GM23248 (cell line): ENCODE measurements around the gene ASF1B. TPM values are rescaled to one million over a fixed set of nuclear protein-coding genes. Genes with fewer than 3 reads are reported as not detected.

ENCODE experiments used
- DNase-seq: peaks from one replicate; pipeline ENCODE4 v3.0.0-alpha.2; 2015
- H2AFZ ChIP-seq: fragments of 200-600 bp; sonication (generic); 2 replicates; pipeline ENCODE4 v1.6.1; 2016; ENCODE audit warnings: antibody characterized with exemption
- H3F3A ChIP-seq: fragments of 200-600 bp; sonication (generic); 2 replicates; pipeline ENCODE4 v1.6.1; 2016; ENCODE audit warnings: mild to moderate bottlenecking, antibody characterized with exemption, mixed run types; ENCODE audit not compliant: insufficient read depth
- H3K27ac ChIP-seq: fragments of 200-600 bp; sonication (generic); 2 replicates; pipeline ENCODE4 v1.5.1; 2016; ENCODE audit warnings: mild to moderate bottlenecking
- H3K27me3 ChIP-seq: fragments of 200-600 bp; sonication (generic); replicated peaks from 2 replicates; pipeline ENCODE4 v1.6.1; 2016; ENCODE audit warnings: mild to moderate bottlenecking; ENCODE audit not compliant: insufficient read depth
- H3K36me3 ChIP-seq: fragments of 200-600 bp; sonication (generic); 2 replicates; pipeline ENCODE4 v1.6.1; 2016; ENCODE audit warnings: low read depth, mild to moderate bottlenecking
- H3K4me1 ChIP-seq: fragments of 200-600 bp; sonication (generic); 2 replicates; pipeline ENCODE4 v1.6.1; 2016; ENCODE audit warnings: mild to moderate bottlenecking; ENCODE audit not compliant: insufficient read depth
- H3K4me2 ChIP-seq: fragments of 200-600 bp; sonication (generic); one replicate; pipeline ENCODE4 v1.6.1; 2016; ENCODE audit warnings: mild to moderate bottlenecking; ENCODE audit not compliant: unreplicated experiment
- H3K4me3 ChIP-seq: fragments of 200-600 bp; sonication (generic); 2 replicates; pipeline ENCODE4 v1.5.1; 2016; ENCODE audit warnings: mild to moderate bottlenecking
- H3K79me2 ChIP-seq: fragments of 200-600 bp; sonication (generic); 2 replicates; pipeline ENCODE4 v1.6.1; 2016; ENCODE audit warnings: mild to moderate bottlenecking; ENCODE audit not compliant: insufficient read depth
- H3K9ac ChIP-seq: fragments of 200-600 bp; sonication (generic); 2 replicates; pipeline ENCODE4 v1.6.1; 2016; ENCODE audit warnings: mild to moderate bottlenecking
- H3K9me2 ChIP-seq: fragments of 200-600 bp; sonication (generic); 2 replicates; pipeline ENCODE4 v1.6.1; 2016; ENCODE audit warnings: mixed run types, mild to moderate bottlenecking, moderate library complexity; ENCODE audit not compliant: insufficient read depth
- H3K9me3 ChIP-seq: fragments of 200-600 bp; sonication (generic); one replicate; pipeline ENCODE4 v1.6.1; 2017; ENCODE audit warnings: low read depth
- H4K20me1 ChIP-seq: fragments of 200-600 bp; sonication (generic); 2 replicates; pipeline ENCODE4 v1.6.0; 2016; ENCODE audit not compliant: insufficient read depth
- EZH2 ChIP-seq: fragments of 200-600 bp; sonication (generic); IDR thresholded peaks from 2 replicates; pipeline ENCODE4 v1.6.1; 2018; ENCODE audit warnings: antibody characterized with exemption, mild to moderate bottlenecking; ENCODE audit not compliant: insufficient read depth, poor library complexity, severe bottlenecking
- EZH2phosphoT487 ChIP-seq: fragments of 200-600 bp; sonication (generic); IDR thresholded peaks from 2 replicates; pipeline ENCODE4 v1.6.1; 2018; ENCODE audit warnings: antibody characterized with exemption, moderate library complexity, mild to moderate bottlenecking, low read depth; ENCODE audit not compliant: insufficient read depth
- WGBS, 2 experiments: methylation state at CpG; one replicate each; pipeline ENCODE4 v1.1.6; 2015 to 2017; ENCODE audit warnings: low lambda C conversion rate in 2 of 2, low coverage in 1 of 2; ENCODE audit errors: missing lambda C conversion rate in 2 of 2; 5-methylcytosine and 5-hydroxymethylcytosine counted together
- in situ Hi-C: fragments of 300-500 bp; cut with MboI; formaldehyde crosslinking; loops from 2 replicates; pipeline ENCODE4 v1.15.0; 2020
- polyA plus RNA-seq: library from polyadenylated mRNA; unstranded; fragments of >200 nt; fragmentation: Nextera tagmentation; extraction: Ambion mirVana; gene quantifications from 2 replicates; pipeline ENCODE4 v1.2.1, GENCODE V29; 2016
- total RNA-seq: library from RNA; depleted of rRNA; stranded (reverse); fragments of >200 nt; shearing (Covaris generic); gene quantifications from 2 replicates; pipeline ENCODE4 v1.2.3, GENCODE V29; 2014

Gene ASF1B
- total and polyA plus RNA-seq, 2 experiments from 2014 or later: 11.2 to 19.0 TPM

DNA sequence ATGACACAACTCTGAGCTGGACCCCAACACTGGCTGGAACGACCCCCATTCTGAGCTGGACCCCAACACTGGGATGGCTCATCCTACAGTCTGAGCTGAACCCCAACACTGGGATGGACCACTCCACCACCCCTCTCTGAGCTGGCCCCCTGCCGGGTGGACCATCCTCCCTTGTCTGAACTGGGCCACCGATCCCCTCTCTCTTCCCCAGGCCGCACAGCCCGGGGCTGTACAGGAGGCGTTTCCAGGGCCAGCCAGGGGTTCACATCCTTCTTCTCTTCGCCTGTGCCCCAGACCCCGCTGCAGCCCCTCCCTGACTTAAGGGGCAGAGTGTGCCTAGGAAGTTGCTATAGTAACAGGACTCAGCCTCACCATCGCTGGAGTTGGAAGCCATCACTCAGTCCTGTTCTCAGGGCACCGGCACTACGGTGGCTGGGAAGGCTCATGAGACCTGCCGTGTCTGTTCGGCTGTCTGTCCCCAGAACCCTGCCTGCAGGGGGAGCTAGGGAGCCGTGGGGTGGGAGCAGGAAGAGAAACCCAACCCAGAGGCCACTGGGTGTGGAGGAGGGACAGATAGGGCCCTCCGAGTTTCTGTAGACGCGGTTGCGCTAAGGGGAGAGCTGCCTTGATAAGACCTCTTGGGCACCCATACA lies 22.5 kb downstream of the ASF1B start:
- Histone ChIP-seq H3K9ac (peak overlapping the region; percentile 43; the same call in 1 of the 2 replicates), H3F3A (peaks cover 2% of the 10 kb centered on the region), H3K79me2 (peaks cover 81% of the 10 kb centered on the region), H3K27ac (no peak overlapping the region), H3K4me3 (no peak overlapping the region), H3K9me3 (no peaks in the 10 kb centered on the region), H3K4me1 (peaks cover 33% of the 10 kb centered on the region), H4K20me1 (no peaks in the 10 kb centered on the region), H3K9me2 (no peaks in the 10 kb centered on the region), H3K36me3 (no peaks in the 10 kb centered on the region), H3K4me2 (no peak overlapping the region), H3K27me3 (no peaks in the 10 kb centered on the region), H2AFZ (no peak overlapping the region; the same call in 1 of the 2 replicates)
- WGBS, 2 experiments: 85 to 86% methylated on average over 16 to 18 of the region's 18 CpGs
- in situ Hi-C loops: no loop called here
- no peak for TF ChIP-seq EZH2
- no peak for DNase-seq

DNA sequence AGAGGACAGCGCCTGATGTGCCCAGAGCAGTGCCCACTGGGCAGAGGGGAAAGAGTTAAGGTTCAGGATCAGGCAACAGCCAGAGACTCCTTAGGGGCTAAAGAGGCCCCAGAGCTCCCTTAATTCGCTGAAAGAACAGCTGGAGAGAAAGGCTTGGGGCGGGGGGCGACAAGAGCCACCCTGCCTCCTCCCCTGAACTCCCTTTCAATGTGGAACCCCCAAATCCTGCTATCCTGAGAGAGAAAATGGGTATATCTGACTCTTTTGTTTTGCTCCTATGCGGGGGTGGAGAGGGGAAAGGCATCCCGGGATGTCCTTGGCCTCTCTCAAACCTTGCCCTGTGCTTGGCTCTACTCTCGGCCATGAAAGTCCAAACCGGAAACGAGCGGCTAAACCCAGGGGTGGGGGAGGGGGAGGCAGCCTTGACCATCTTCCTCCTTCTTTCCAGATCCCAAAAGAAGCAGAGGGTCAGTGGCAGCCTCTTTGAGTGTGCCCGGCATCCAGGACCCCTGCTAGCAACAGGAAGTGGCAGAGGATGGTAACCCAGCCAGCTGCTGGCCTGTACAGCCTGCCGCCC lies 23.5 kb downstream of the ASF1B start:
- Histone ChIP-seq H4K20me1 (no peaks in the 10 kb centered on the region), H3K27ac (peak overlapping the region; percentile 38; the same call in 1 of the 2 replicates), H3K27me3 (no peaks in the 10 kb centered on the region), H3K4me1 (peaks cover 30% of the 10 kb centered on the region), H3K9me3 (no peaks in the 10 kb centered on the region), H3K79me2 (peaks cover 90% of the 10 kb centered on the region), H3K9ac (peak overlapping the region; percentile 43), H3K4me3 (peak overlapping the region; percentile 10; the same call in 1 of the 2 replicates), H3K9me2 (no peaks in the 10 kb centered on the region), H3K36me3 (no peaks in the 10 kb centered on the region), H3F3A (no peaks in the 10 kb centered on the region), H3K4me2 (peak overlapping the region; percentile 44), H2AFZ (peak overlapping the region; percentile 35)
- 15 to 36% methylated on average over 10 to 12 of the region's 12 CpGs for WGBS, 2 experiments
- no peak for TF ChIP-seq EZH2phosphoT487
- TF ChIP-seq EZH2: no peak
- DNase-seq: peak; percentile 53
- in situ Hi-C loops: no loop called here

DNA sequence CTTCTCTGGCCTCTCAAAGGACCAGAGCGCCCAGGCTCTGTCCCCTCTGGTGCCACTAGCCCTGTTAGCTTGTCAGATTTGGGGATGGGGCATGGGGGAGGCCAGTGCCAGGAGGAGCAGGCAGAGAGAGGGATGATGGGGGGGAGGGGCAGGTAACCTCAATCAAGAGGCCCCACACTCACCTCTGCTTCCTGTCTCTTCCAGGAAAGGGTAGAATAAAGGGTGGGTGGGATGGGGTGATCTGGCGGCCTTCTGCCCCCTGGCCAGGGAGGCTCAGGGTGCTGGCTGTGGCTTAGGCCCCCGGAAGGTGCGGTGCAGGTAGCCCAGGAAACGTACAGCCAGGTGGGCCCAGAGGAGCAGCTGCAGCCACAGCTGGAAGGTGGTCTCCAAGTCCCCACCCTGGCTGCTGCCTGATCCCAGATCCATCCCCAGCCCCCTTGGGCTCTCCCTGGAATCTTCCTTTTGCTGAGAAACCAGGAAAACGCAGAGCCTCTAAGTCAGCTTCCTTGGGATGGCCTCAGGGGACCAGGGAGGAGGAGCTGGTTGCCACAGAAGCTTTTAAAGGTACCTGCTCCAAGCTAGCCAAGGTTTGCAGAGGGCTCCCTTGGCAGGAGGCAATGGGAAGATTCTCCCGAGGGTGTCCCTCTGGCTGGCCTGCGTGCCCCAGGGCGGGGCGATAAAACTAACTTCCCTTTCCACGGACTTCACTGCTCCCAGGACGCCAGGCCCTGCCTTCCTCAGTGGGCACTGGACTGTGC lies 24.2 kb downstream of the ASF1B start:
- 44 to 60% methylated on average over 10 to 12 of the region's 12 CpGs for WGBS, 2 experiments
- in situ Hi-C loops: no loop called here
- Histone ChIP-seq H3K9me2 (no peaks in the 10 kb centered on the region), H3F3A (no peaks in the 10 kb centered on the region), H3K9me3 (no peaks in the 10 kb centered on the region), H3K27me3 (no peaks in the 10 kb centered on the region), H4K20me1 (no peaks in the 10 kb centered on the region), H3K4me3 (no peak overlapping the region), H3K4me1 (peaks cover 30% of the 10 kb centered on the region), H3K36me3 (no peaks in the 10 kb centered on the region), H2AFZ (peak overlapping the region; percentile 35), H3K9ac (peak overlapping the region; percentile 43; the same call in 1 of the 2 replicates), H3K4me2 (peak overlapping the region; percentile 44), H3K79me2 (peaks cover 89% of the 10 kb centered on the region), H3K27ac (0 out of 2 replicates have a peak overlapping the region, but pooled peaks have one; percentile 38)
- no peak for TF ChIP-seq EZH2
- TF ChIP-seq EZH2phosphoT487: no peak
- DNase-seq: peak; percentile 51

DNA sequence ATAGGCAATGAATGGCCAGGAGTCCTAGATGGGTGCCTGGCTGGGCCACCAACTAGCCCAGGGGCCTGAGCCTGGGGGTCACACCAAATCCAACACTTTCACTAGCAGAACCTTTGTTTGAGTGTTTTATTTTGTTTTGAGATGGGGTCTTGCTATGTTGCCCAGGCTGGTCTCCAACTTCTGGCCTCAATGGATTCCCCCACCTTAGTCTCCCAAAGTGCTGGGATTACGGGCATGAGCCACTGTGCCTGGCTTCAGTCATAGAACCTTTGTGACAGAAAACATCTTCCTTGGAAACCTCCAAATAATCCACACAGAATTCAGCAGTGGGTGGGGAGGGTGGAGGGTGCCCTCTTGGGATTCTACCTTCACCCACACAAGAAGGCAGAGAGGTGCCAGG lies 24.9 kb downstream of the ASF1B start:
- Histone ChIP-seq H3F3A (no peaks in the 10 kb centered on the region), H3K9me3 (no peaks in the 10 kb centered on the region), H3K27ac (no peak overlapping the region), H3K9me2 (no peaks in the 10 kb centered on the region), H3K27me3 (no peaks in the 10 kb centered on the region), H3K4me1 (peaks cover 28% of the 10 kb centered on the region), H3K4me3 (no peak overlapping the region), H4K20me1 (no peaks in the 10 kb centered on the region), H3K4me2 (no peak overlapping the region), H3K9ac (no peak overlapping the region), H2AFZ (no peak overlapping the region), H3K36me3 (no peaks in the 10 kb centered on the region), H3K79me2 (peaks cover 82% of the 10 kb centered on the region)
- in situ Hi-C loops: no loop called here
- no peak for DNase-seq
- TF ChIP-seq EZH2phosphoT487 (no peak), EZH2 (no peak)
- 100% methylated on average over 1 of the region's 1 CpG for WGBS, 2 experiments
